ENCODE results near the gene BCL11A.
A peak's percentile ranks its signal among the peaks of the same experiment; 100 is the strongest.

The BCL11A gene

GRCh38 chr2:60544062-60544461 lies 9.4 kb downstream of the BCL11A start:
- DNase-seq = no peak

GRCh38 chr2:60541056-60541651 lies 12.3 kb downstream of the BCL11A start:
- no peak for DNase-seq

- peak; percentile 45 to 46 for DNase-seq
Measured at GRCh38 chr2:60540074-60540473, 13.4 kb downstream of the BCL11A start.

- peak in 1 of 2 experiments; percentile 22 for DNase-seq
Measured at GRCh38 chr2:60539140-60539539, 14.3 kb downstream of the BCL11A start.

- DNase-seq = peak; percentile 20 to 39
Measured at GRCh38 chr2:60538101-60538500, 15.4 kb downstream of the BCL11A start.

- no peak for DNase-seq
Measured at GRCh38 chr2:60536746-60537145, 16.7 kb downstream of the BCL11A start.

GRCh38 chr2:60535685-60536312 lies 17.7 kb downstream of the BCL11A start:
- no peak for DNase-seq

GRCh38 chr2:60534892-60535684 lies 18.4 kb downstream of the BCL11A start:
- no peak for DNase-seq

- DNase-seq = no peak
Measured at GRCh38 chr2:60534052-60534685, 19.3 kb downstream of the BCL11A start.

GRCh38 chr2:60533101-60534051 lies 20.1 kb downstream of the BCL11A start:
- no peak for DNase-seq

GRCh38 chr2:60532421-60532820 lies 21.0 kb downstream of the BCL11A start:
- no peak for DNase-seq

- no peak for DNase-seq
Measured at GRCh38 chr2:60531701-60532133, 21.7 kb downstream of the BCL11A start.

- DNase-seq = peak; percentile 88 to 95
Measured at GRCh38 chr2:60530660-60531281, 22.7 kb downstream of the BCL11A start.

GRCh38 chr2:60529785-60530627 lies 23.4 kb downstream of the BCL11A start:
- no peak for DNase-seq

GRCh38 chr2:60529136-60529784 lies 24.2 kb downstream of the BCL11A start:
- no peak for DNase-seq

- no peak for DNase-seq
Measured at GRCh38 chr2:60528281-60529020, 25.0 kb downstream of the BCL11A start.

- DNase-seq = no peak
Measured at GRCh38 chr2:60527762-60528161, 25.7 kb downstream of the BCL11A start.

GRCh38 chr2:60526623-60527022 lies 26.8 kb downstream of the BCL11A start:
- no peak for DNase-seq

GRCh38 chr2:60525899-60526298 lies 27.6 kb downstream of the BCL11A start:
- DNase-seq = no peak

- DNase-seq = no peak
Measured at GRCh38 chr2:60524874-60525273, 28.6 kb downstream of the BCL11A start.

Measured in NCI-H187 (cell line).